C4-2B (cell line): ENCODE measurements around the gene IL22RA2.

Source experiments
- ZFX ChIP-seq: fragments of 450-650 bp; IDR thresholded peaks from 2 replicates; pipeline ENCODE4 v1.6.1; 2017
- TF ChIP-seq, protein P1 (sequence below): fragments of 450-650 bp; conservative IDR thresholded peaks from 2 replicates; pipeline ENCODE4 v1.5.1; 2017; ENCODE audit warnings: mild to moderate bottlenecking

DNA sequence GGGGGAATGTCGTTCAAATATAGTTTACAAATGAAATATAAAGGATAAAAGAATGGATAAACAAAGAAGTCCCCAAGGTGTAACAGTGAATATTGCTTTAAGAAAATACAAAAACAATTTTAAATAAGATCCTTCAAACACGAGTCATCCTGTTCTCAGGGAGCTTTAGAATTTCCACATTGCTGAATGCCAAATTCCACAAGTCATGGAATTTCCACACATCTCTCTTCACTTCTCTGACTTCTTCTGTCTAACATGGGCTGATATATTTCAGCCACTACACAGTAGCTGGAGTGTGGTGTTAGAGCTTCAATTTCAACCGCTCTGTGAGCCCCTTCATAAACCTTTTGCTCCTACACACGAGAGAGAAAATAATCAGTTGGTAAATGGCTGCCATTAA is 28.0 kb downstream of the IL22RA2 start:
- TF ChIP-seq, protein P1, sequence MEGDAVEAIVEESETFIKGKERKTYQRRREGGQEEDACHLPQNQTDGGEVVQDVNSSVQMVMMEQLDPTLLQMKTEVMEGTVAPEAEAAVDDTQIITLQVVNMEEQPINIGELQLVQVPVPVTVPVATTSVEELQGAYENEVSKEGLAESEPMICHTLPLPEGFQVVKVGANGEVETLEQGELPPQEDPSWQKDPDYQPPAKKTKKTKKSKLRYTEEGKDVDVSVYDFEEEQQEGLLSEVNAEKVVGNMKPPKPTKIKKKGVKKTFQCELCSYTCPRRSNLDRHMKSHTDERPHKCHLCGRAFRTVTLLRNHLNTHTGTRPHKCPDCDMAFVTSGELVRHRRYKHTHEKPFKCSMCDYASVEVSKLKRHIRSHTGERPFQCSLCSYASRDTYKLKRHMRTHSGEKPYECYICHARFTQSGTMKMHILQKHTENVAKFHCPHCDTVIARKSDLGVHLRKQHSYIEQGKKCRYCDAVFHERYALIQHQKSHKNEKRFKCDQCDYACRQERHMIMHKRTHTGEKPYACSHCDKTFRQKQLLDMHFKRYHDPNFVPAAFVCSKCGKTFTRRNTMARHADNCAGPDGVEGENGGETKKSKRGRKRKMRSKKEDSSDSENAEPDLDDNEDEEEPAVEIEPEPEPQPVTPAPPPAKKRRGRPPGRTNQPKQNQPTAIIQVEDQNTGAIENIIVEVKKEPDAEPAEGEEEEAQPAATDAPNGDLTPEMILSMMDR, result no peak
- TF ChIP-seq ZFX, result no peak
